HG03108 (cell line): Measurements from ENCODE around the gene RAB9B.
A peak's percentile ranks its signal among the peaks of the same experiment; 100 is the strongest.
"Not testable (repeated sequence)": the region's sequence is repeated elsewhere in the genome, so short reads cannot be mapped to it uniquely, and the experiment has no call there.

Source experiments
- ATAC-seq: cut with Tn5 transposase; IDR thresholded peaks from one replicate; pipeline ENCODE4 v1.9.1; 2021; ENCODE audit warnings: moderate library complexity; ENCODE audit not compliant: unreplicated experiment

The RAB9B gene

GRCh38 chrX:103831803-103832544 lies at the start of gene RAB9B:
Gene RAB9B (minus strand): TSS chrX:103832257. CDS start chrX:103825784, 6,473 bp downstream.
- peak; percentile 75 for ATAC-seq

GRCh38 chrX:103879339-103879738 lies 47.3 kb upstream of the RAB9B start:
- ATAC-seq = no peak

- no peak for ATAC-seq
Observed at GRCh38 chrX:103878466-103879122, 46.5 kb upstream of the RAB9B start.

- ATAC-seq = no peak
Observed at GRCh38 chrX:103877571-103877970, 45.5 kb upstream of the RAB9B start.

GRCh38 chrX:103864886-103865534 lies 33.0 kb upstream of the RAB9B start:
- no peak for ATAC-seq

GRCh38 chrX:103864149-103864548 lies 32.1 kb upstream of the RAB9B start:
- ATAC-seq = no peak

- ATAC-seq = no peak
Observed at GRCh38 chrX:103861200-103861599, 29.1 kb upstream of the RAB9B start.

- no peak for ATAC-seq
Observed at GRCh38 chrX:103849558-103849957, 17.5 kb upstream of the RAB9B start.

GRCh38 chrX:103847174-103847870 lies 15.3 kb upstream of the RAB9B start:
- no peak for ATAC-seq

- no peak for ATAC-seq
Observed at GRCh38 chrX:103846386-103846785, 14.3 kb upstream of the RAB9B start.

GRCh38 chrX:103845165-103845653 lies 13.2 kb upstream of the RAB9B start:
- ATAC-seq = peak; percentile 87

GRCh38 chrX:103839404-103839803 lies 7.3 kb upstream of the RAB9B start:
- no peak for ATAC-seq

- ATAC-seq = peak; percentile 9
Observed at GRCh38 chrX:103831342-103831802, 685 bp downstream of the RAB9B start.

- ATAC-seq = no peak
Observed at GRCh38 chrX:103830848-103831247, 1.2 kb downstream of the RAB9B start.

- ATAC-seq = no peak
Observed at GRCh38 chrX:103828529-103828928, 3.5 kb downstream of the RAB9B start.

GRCh38 chrX:103825881-103826280 lies 6.2 kb downstream of the RAB9B start:
- no peak for ATAC-seq

- ATAC-seq = no peak
Observed at GRCh38 chrX:103823591-103823990, 8.5 kb downstream of the RAB9B start.

- ATAC-seq = not testable (repeated sequence)
Observed at GRCh38 chrX:103820802-103821201, 11.3 kb downstream of the RAB9B start.

- no peak for ATAC-seq
Observed at GRCh38 chrX:103818842-103819619, 13.0 kb downstream of the RAB9B start.

GRCh38 chrX:103817502-103817901 lies 14.6 kb downstream of the RAB9B start:
- ATAC-seq = no peak
